ACC112 (cell line): ENCODE measurements around the gene PARD3B.
A peak's percentile ranks its signal among the peaks of the same experiment; 100 is the strongest.

ENCODE experiments used
- H2AFZ ChIP-seq: fragments of 200-600 bp; sonication (generic); one replicate; pipeline ENCODE4 v1.6.0; 2017; ENCODE audit warnings: antibody characterized with exemption, low read length; ENCODE audit not compliant: unreplicated experiment
- H3K27ac ChIP-seq: fragments of 200-600 bp; sonication (generic); 2 replicates; pipeline ENCODE4 v1.5.1; 2014; ENCODE audit warnings: low read depth, mild to moderate bottlenecking, antibody characterized with exemption, low read length, moderate library complexity
- H3K27me3 ChIP-seq: fragments of 200-600 bp; sonication (generic); 2 replicates; pipeline ENCODE4 v1.6.1; 2014; ENCODE audit warnings: mild to moderate bottlenecking, antibody characterized with exemption, low read length, moderate library complexity, mixed read lengths; ENCODE audit not compliant: insufficient read depth
- H3K36me3 ChIP-seq: fragments of 200-600 bp; sonication (generic); 2 replicates; pipeline ENCODE4 v1.6.1; 2016; ENCODE audit warnings: mild to moderate bottlenecking, antibody characterized with exemption, low read length, moderate library complexity, mixed read lengths; ENCODE audit not compliant: insufficient read depth
- H3K4me1 ChIP-seq: fragments of 200-600 bp; sonication (generic); one replicate; pipeline ENCODE4 v1.6.1; 2016; ENCODE audit warnings: low read length, mixed read lengths; ENCODE audit not compliant: insufficient read depth, unreplicated experiment, control insufficient read depth
- H3K4me3 ChIP-seq: fragments of 200-600 bp; sonication (generic); 2 replicates; pipeline ENCODE4 v1.5.1; 2014; ENCODE audit warnings: mild to moderate bottlenecking, low read depth, low read length
- H3K79me2 ChIP-seq: fragments of 200-600 bp; sonication (generic); one replicate; pipeline ENCODE4 v1.6.0; 2016; ENCODE audit warnings: low read length; ENCODE audit not compliant: control insufficient read depth, unreplicated experiment, insufficient read depth

Gene PARD3B

DNA sequence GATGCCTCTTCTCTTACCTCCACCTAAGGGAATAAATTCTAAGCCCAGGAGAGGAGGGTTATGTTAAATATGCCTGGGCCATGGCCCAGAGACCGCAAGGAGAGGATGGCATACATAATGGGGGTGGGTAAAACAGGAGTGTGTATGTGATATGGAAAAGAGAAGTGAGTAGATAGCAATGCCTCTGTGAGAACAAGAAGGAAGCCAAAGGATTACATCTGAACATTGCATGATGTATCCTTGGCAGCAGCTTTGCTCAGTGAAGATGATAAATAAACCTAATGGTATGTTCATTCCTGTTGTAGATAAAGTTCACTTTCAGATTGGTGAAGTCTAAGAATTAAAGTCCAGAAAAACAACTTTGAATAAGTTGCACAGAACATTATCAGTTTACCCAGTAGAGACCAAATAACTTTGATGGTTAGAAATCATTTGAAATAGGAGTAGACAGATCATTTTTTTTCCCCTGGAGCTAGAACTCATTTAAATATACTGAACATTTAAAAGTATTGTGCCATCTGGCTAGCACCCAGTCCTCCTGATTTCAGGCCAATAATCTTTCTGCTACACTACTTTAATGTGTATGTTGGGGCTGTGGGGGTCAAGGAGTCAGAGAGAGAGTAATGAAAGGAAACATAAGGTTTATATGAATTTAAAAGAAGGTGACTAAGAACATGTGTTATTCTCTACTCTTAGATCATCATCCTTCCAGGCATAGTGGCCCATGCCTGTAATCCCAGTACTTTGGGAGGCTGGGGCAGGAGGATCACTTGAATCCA is 231.7 kb downstream of the PARD3B start:
- H3K27ac ChIP-seq, result no peak overlapping the region
- no peaks in the 10 kb centered on the region for H3K27me3 ChIP-seq
- H3K4me1 ChIP-seq, result no peaks in the 10 kb centered on the region
- H3K79me2 ChIP-seq, result no peaks in the 10 kb centered on the region
- no peak overlapping the region for H2AFZ ChIP-seq
- no peaks in the 10 kb centered on the region for H3K36me3 ChIP-seq
- H3K4me3 ChIP-seq, result no peak overlapping the region

DNA sequence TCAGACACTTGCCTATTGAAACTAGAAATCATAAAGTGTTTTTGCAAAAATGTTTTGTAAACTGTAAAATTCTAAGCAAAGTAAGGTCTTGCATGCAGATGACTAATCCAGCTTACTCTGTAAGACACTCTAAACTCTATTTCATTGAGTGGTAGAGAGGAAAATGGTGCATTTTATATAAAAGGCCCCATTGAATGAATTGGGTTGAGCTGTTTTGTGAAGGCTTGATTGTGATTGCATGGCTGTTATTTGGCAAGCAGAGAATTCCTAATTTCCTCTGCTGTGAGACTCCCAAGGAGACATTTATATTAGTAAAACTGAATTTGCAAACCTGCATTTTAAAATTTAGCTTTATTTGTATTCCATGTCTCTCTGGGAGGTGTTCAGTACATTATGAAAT is 234.5 kb downstream of the PARD3B start:
- Histone ChIP-seq H3K4me3 (no peak overlapping the region), H3K27ac (no peak overlapping the region)

DNA sequence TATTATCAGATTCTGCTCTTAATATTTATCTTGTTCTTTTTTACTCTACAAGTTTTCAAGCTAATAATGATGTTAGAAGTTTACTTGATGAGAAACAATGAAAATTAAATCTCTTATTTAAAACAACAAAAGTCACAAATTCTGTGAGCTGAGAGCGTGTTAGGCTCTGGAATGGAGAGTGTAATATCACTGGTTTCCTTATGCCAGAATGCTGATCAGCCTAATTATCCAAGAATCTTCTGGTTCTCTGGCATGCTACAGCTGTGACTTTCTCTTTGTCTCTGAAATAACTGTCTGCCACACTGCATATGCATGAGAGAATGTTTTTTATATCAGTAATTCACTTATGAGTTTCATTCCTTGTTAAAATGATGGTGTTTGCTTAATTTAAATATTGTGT is 236.7 kb downstream of the PARD3B start:
- Histone ChIP-seq H3K36me3 (no peaks in the 10 kb centered on the region), H3K27ac (no peak overlapping the region), H3K27me3 (no peaks in the 10 kb centered on the region), H3K79me2 (no peaks in the 10 kb centered on the region), H3K4me1 (no peaks in the 10 kb centered on the region), H2AFZ (no peak overlapping the region), H3K4me3 (no peak overlapping the region)

More for the DNA sequence above, 234.5 kb downstream of the PARD3B start:
- H3K27me3 ChIP-seq, result no peaks in the 10 kb centered on the region
- no peak overlapping the region for H2AFZ ChIP-seq
- no peaks in the 10 kb centered on the region for H3K79me2 ChIP-seq
- no peaks in the 10 kb centered on the region for H3K4me1 ChIP-seq
- no peaks in the 10 kb centered on the region for H3K36me3 ChIP-seq

DNA sequence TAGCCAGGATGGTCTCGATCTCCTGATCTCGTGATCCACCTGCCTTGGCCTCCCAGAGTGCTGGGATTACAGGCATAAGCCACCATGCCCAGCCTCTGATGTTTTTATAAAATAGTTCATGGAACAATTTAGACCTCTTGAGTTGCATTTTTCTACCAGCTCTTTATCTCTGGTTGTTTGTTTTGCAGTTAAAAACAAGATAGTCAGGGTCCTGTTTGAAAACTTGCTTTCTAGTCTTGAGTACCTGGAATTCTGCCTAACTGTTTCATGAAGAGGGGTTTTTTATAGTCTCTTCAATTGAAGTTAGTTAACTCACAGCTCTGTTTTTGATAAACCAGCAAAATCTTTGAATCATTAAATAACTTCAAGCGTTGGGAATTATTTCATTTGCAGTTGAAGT is 244.8 kb downstream of the PARD3B start:
- no peaks in the 10 kb centered on the region for H3K79me2 ChIP-seq
- H3K4me3 ChIP-seq, result no peak overlapping the region
- H3K36me3 ChIP-seq, result no peaks in the 10 kb centered on the region
- H3K27me3 ChIP-seq, result no peaks in the 10 kb centered on the region
- H3K4me1 ChIP-seq, result peaks cover 10% of the 10 kb centered on the region
- no peak overlapping the region for H3K27ac ChIP-seq
- no peak overlapping the region for H2AFZ ChIP-seq

DNA sequence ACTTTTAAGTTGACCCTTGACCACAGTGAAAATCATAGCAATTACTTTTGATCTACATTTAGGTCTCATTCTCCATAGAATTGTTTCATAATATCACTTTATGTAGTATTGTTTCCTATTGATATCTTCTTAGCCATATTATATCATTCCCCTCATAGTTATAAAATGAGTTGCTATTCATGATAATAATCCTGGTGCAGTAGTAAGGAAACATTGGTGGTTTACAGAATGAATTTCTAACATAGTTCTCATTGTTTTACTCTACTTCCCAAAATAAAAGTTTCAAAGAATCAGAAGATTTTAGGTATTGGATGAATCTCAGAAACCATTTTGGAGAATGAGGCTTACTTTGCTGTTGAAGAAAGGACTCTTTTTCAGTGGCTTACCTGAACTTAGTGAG is 246.0 kb downstream of the PARD3B start:
- Histone ChIP-seq H2AFZ (no peak overlapping the region), H3K4me1 (peaks cover 21% of the 10 kb centered on the region), H3K27ac (no peak overlapping the region)

DNA sequence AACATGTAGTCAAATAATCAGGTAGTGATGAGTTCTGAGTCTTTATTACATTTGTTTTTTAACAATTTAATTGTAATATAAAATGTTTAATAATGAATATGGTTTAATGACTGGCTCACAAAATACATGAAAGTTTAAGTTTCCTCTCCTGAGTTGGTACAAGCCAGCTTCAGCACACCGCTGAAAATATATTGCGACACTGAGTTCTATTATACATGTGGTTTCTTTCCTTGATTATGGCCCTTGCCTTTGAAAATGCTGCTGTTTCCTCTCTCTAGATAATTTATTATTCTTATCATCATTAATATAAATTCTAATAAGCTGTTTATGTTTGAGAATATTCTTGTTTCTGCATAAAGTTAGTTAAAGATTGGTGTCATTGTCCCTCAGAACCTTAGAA is 249.3 kb downstream of the PARD3B start:
- H3K4me1 ChIP-seq, result peaks cover 22% of the 10 kb centered on the region
- H2AFZ ChIP-seq, result no peak overlapping the region
- peak overlapping the region; percentile 53; the same call in 1 of the 2 replicates for H3K4me3 ChIP-seq
- peak overlapping the region; percentile 52 for H3K27ac ChIP-seq
- no peaks in the 10 kb centered on the region for H3K36me3 ChIP-seq
- H3K27me3 ChIP-seq, result no peaks in the 10 kb centered on the region
- no peaks in the 10 kb centered on the region for H3K79me2 ChIP-seq

More for the DNA sequence above, 246.0 kb downstream of the PARD3B start:
- no peaks in the 10 kb centered on the region for H3K79me2 ChIP-seq
- H3K4me3 ChIP-seq, result no peak overlapping the region
- no peaks in the 10 kb centered on the region for H3K27me3 ChIP-seq
- no peaks in the 10 kb centered on the region for H3K36me3 ChIP-seq

DNA sequence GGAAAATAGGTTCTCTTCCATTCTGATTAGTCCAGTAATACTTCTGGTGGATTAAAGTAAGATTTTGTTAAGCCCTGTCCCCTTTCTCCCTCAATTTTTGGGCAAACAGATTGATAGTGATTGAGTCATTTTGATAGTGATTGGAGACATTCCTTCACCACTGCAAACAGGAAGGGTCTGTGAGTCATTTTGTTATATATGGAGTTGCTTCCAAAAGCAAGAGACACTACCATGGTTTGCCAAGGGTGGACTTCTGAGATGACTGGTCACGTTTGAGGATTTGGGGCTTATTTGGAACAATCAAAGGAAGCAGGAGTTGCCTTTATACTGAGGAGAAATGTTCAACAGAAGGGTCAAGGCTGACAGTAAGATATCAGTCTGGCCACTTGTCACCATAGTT is 249.9 kb downstream of the PARD3B start:
- Histone ChIP-seq H3K36me3 (no peaks in the 10 kb centered on the region), H3K27ac (peak overlapping the region; percentile 52), H3K4me1 (peaks cover 22% of the 10 kb centered on the region), H2AFZ (peak overlapping the region; percentile 10), H3K4me3 (peak overlapping the region; percentile 53; the same call in 1 of the 2 replicates), H3K27me3 (no peaks in the 10 kb centered on the region), H3K79me2 (no peaks in the 10 kb centered on the region)

DNA sequence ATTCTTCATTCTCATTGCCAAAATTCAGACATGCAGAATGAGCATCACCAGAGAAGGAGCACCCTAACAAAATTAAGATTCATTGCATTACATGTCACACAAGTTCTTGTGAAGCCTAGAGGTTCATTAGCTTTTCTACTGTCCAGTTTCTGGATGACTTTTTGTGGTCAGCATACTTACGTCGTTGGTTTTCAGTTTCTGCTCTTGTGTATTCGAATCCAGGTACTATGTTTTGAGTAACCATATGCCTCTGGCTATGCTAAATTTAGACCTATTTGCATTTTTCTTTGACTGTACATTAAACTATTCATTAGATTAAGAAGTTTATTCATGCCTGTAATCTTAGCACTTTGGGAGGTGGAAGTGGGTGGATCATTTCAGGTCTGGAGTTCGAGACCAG is 251.3 kb downstream of the PARD3B start:
- no peak overlapping the region for H3K4me3 ChIP-seq
- H3K27ac ChIP-seq, result no peak overlapping the region
- peaks cover 17% of the 10 kb centered on the region for H3K4me1 ChIP-seq
- no peaks in the 10 kb centered on the region for H3K27me3 ChIP-seq
- no peaks in the 10 kb centered on the region for H3K36me3 ChIP-seq
- H3K79me2 ChIP-seq, result no peaks in the 10 kb centered on the region
- no peak overlapping the region for H2AFZ ChIP-seq

DNA sequence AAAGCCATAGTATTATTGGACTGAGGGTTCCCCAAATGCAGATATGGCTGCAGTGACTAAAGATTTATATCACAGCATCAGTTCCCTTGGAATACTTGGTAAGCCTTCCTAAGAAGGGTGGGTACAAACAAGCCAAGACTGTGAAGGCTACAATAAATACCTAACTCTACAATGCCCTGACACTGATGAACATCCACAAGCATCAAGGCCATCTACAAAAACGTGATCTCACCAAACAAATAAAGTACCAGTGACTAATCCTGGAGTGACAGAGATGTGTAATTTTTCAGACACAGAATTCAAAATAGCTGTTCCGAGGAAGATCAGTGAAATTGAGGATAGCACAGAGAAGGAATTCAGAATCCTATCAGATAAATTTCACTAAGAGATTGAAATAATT is 254.5 kb downstream of the PARD3B start:
- H3K27me3 ChIP-seq, result no peaks in the 10 kb centered on the region
- H3K4me3 ChIP-seq, result no peak overlapping the region
- H3K27ac ChIP-seq, result no peak overlapping the region
- H3K79me2 ChIP-seq, result no peaks in the 10 kb centered on the region
- H2AFZ ChIP-seq, result no peak overlapping the region
- no peaks in the 10 kb centered on the region for H3K36me3 ChIP-seq
- peaks cover 15% of the 10 kb centered on the region for H3K4me1 ChIP-seq

DNA sequence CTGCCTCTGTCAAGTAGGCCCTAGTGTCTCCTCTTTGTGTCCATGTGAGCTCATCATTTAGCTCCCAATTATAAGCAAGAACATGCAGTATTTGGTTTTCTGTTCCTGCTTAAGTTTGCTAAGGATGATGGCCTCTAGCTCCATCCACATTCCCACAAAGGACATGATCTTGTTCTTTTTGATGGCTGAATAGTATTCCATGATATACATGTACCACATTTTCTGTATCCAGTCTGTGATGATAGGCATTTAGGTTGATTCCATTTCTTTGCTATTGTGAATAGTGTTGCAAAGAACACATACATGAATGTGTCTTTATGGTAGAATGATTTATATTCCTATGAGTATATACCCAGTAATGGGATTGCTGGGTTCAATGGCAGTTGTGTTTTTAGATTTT is 263.2 kb downstream of the PARD3B start:
- Histone ChIP-seq H3K36me3 (no peaks in the 10 kb centered on the region), H3K79me2 (no peaks in the 10 kb centered on the region), H3K4me3 (no peak overlapping the region), H2AFZ (no peak overlapping the region), H3K27ac (no peak overlapping the region), H3K27me3 (no peaks in the 10 kb centered on the region), H3K4me1 (no peaks in the 10 kb centered on the region)

DNA sequence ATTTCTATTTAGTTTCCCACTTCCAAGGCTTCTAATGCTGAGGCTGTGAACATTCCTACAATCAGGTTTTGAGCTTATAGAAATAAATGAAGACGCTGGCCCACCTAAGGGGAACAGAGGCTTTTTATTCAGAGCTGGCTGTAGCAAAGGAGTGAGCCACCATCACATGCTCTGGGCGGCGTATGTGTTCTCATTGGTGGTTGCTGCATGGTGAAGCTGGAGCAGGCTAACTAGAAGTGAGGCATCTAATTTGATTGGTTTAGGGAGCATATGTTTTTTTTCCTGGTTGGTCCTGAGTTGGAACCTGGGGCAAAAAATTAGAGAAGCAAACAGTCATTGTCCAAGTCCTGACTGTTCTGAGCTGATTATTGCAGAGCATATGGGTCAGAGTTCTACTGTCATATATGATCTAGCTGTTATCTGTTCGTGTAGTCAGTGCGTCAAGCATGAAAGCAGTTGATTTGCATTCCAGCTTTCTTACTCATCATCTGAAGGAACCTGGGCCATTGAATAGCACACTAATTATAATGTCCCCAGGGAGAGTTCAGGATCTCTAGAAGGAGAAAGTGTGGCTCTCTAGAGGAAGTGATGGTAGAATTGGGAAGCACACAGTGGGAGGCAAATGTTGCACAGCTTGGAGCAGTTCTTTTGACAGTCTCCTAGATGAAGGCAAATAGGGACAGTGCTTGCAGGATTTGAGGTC is 279.6 kb downstream of the PARD3B start:
- H3K4me3 ChIP-seq, result no peak overlapping the region
- no peaks in the 10 kb centered on the region for H3K27me3 ChIP-seq
- no peak overlapping the region for H3K27ac ChIP-seq
- no peaks in the 10 kb centered on the region for H3K79me2 ChIP-seq
- no peaks in the 10 kb centered on the region for H3K36me3 ChIP-seq
- H2AFZ ChIP-seq, result no peak overlapping the region
- peaks cover 10% of the 10 kb centered on the region for H3K4me1 ChIP-seq
